Medulla oblongata (tissue), 1 donor: Measurements from ENCODE around the gene MS4A10.

Source experiments
- DNase-seq: peaks from one replicate; pipeline ENCODE4 v3.0.0-alpha.2; 2015; ENCODE audit errors: extremely low spot score

MS4A10 gene

GRCh38 chr11:60849641-60850520, 64.7 kb downstream of the MS4A10 start:
- DNase-seq, result no peak
